GM18951 (cell line): Measurements from ENCODE around the gene TFCP2.
"Not testable (repeated sequence)": the region's sequence is repeated elsewhere in the genome, so short reads cannot be mapped to it uniquely, and the experiment has no call there.

Experiments used
- POLR2A ChIP-seq: IDR thresholded peaks from 4 replicates; pipeline ENCODE4 v1.6.1; 2011; ENCODE audit warnings: mild to moderate bottlenecking; ENCODE audit not compliant: insufficient read length, insufficient read depth; ENCODE audit errors: extremely low read depth
- in situ Hi-C: fragments of 300-500 bp; cut with MboI; formaldehyde crosslinking; loops from one replicate; pipeline ENCODE4 v1.12.0; 2022; ENCODE audit warnings: low sequenced_read_pairs, mixed read lengths, inconsistent platforms; ENCODE audit not compliant: unreplicated experiment

Gene TFCP2

GRCh38 chr12:51172515-51173431, at the start of gene TFCP2:
Gene TFCP2, minus strand, starts transcription at chr12:51173135. Its CDS starts 713 bp downstream, at chr12:51172422.
- TF ChIP-seq POLR2A, result peak; percentile 67
- in situ Hi-C loops, result no loop called here

DNA sequence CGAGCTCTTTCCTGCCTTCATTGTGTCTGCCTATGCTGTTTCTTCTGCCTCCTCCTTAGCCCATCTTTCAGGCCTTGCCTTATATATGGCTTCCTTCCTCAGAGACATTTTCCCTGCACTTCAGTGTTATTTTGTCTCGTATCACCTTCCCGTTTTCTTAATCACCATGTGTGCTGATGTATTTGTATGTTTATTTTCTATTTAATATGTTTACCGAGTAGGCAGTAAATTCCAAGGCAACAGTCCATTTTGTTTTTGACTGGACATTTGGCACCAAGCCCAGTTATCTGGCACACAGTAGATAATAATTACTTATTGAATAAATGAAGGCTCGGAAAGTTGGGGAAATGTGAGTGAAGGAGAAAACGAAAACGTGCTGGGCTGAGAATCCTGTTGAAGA, 49.5 kb upstream of the TFCP2 start:
- in situ Hi-C loops, result no loop called here
- no peak for TF ChIP-seq POLR2A

- in situ Hi-C loops, result not testable (repeated sequence)
These were observed 46.9 kb upstream of the TFCP2 start for GRCh38 chr12:51219857-51220256.

- in situ Hi-C loops, result no loop called here
- no peak for TF ChIP-seq POLR2A
These were observed 46.4 kb upstream of the TFCP2 start for GRCh38 chr12:51219322-51219721.

DNA sequence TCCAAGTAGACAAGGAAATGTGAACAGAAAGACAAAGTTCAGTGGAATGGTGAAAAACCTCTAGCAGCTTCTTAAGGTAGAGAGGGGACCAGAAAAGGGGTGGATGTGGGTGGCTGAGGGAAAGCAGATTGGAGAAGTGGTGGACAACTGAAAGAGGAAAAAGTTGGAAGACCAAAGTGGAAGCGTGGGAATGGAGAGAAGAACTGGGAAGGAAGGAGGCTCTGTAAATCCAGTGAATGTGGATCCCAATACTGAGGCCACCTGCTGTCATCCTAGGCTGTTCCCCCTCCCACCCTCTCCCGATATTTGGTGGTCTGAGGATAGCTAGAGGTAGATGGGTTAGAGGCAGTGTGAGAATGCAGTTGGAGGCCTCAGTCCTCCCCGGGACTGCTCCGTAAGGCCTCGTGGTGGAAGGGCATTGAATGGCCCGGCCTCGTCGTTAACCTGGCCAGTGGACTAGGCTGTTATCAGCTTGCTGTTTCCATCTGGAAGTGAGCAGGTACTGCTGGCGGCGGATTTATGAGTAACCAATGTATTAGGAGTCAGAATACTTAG, 45.7 kb upstream of the TFCP2 start:
- no peak for TF ChIP-seq POLR2A
- in situ Hi-C loops, result no loop called here

GRCh38 chr12:51217968-51218606, 45.2 kb upstream of the TFCP2 start, which contains the start of gene POU6F1:
Gene POU6F1, minus strand, starts transcription at chr12:51218062. Its CDS starts 11,226 bp downstream, at chr12:51206836.
- in situ Hi-C loops, result no loop called here
- TF ChIP-seq POLR2A, result peak; percentile 45

DNA sequence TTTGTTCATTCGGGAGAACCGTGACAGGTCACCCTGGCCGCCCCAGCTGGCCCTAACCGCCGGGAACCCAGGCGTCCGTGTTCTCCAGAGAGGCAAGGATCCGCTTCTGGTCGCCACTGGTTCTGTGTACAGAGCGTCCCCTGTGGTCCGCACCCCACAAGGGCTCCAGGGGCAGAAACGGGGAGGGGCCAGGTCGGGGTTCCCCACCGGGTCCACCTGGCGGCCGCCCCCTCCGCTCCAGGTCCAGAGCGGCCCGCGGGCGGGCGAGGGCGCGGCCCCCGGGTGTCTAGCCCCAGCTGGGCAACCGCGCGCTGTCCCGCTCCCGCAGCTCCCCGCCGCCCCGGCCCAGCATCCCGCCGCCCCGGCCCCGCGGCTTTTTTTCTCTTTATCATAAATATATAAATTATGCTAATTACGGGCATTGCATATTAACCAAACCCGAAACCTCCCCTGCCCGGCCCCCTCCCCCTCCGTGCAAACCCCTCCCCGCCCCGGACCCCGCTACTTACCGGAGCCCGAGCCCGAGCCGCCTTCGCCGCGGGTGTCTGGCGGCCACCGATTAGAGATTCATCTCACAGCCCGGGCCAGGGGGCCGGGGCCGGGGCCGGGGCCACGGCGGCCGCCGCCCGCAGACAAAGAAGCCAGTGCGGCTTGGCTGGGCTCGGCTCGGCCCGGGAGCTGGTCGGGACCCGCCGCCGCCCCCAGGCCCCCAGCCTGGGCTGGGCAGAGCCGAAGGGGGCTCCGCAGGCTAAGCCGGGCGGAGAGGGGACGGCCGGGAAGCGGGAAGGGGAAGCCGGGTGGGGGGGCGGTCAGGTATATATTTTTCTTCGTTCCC, 44.4 kb upstream of the TFCP2 start:
- peak; percentile 40 for TF ChIP-seq POLR2A
- in situ Hi-C loops, result no loop called here

DNA sequence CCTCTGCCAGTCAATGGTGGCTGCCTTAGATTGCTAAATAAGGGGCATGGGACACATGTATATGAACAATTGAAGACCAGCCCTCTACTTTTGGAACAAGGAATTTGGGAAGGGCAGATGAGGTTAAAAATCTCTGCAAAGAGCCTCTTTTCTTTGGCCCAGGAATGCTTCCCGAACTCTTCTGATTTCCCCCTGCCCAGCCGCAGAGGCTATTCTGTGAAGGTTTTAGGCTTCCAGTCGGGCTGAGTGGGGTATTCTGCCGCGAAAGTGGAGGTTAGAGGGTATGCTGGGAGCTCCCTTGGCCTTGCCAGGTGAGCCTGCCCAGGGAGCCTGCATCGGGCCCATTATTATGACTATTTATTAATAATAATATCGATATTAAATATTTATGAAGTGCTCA, 43.7 kb upstream of the TFCP2 start:
- no peak for TF ChIP-seq POLR2A
- in situ Hi-C loops, result no loop called here

GRCh38 chr12:51214895-51215294, 42.0 kb upstream of the TFCP2 start:
- no peak for TF ChIP-seq POLR2A
- in situ Hi-C loops, result no loop called here

- TF ChIP-seq POLR2A, result no peak
- in situ Hi-C loops, result no loop called here
These were observed 37.9 kb upstream of the TFCP2 start for GRCh38 chr12:51210690-51211395.

DNA sequence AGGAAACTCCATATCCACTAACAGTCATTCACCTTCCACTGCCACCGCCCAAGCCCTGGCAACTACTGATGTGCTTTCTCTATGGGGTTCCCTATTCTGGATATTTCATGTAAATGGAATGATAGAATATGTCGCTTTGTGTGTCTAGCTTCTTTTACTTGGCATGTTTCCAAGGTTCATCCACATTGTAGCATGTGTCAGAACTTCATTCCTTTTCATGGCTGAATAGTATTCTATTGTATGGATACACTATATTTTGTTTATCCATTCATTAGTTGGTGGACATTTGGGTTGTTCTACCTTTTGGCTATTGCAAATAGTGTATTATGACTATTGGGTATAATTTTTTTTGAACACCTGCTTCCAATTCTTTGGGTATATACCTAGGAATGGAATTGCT, 36.3 kb upstream of the TFCP2 start:
- TF ChIP-seq POLR2A, result no peak
- in situ Hi-C loops, result no loop called here

DNA sequence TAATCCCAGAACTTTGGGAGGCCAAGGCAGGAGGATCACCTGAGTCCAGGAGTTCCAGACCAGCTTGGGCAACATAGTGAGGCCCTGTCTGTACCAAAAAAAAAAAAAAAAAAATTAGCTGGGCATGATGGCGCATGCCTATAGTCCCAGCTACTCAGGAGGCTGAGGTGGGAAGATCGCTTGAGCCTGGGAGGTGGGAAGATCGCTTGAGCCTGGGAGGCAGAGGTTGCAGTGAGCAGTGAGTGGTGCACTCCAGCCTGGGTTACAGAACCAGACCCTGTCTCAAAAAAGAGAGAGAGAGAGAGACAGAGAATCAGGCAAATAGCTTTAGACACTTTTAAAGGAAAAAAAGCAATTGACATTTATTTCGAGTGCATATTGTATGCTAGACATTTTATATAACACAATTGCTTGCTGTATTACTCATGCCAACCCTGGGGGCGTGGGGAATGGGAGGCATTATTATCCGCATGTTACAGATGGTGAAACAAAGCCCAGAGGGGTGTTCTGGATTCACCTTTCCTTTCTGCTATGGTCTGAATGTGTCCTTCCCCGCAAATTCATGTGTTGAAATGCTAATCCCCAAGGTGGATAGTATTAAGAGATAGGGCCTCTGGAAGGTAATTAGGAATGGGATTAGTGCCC, 35.2 kb upstream of the TFCP2 start:
- in situ Hi-C loops, result no loop called here
- no peak for TF ChIP-seq POLR2A

GRCh38 chr12:51205350-51205749, 32.4 kb upstream of the TFCP2 start:
- in situ Hi-C loops, result no loop called here
- TF ChIP-seq POLR2A, result no peak
